A549 treated with CpdA at 1 μM for 4 hours (cell line): ENCODE results near the gene EFHC1. TPM values are rescaled to one million over a fixed set of nuclear protein-coding genes. Genes with fewer than 3 reads are reported as not detected.

ENCODE experiments used
- total RNA-seq: library from RNA; stranded (reverse); fragments of 200-300 nt; extraction: Qiagen RNA extraction; gene quantifications from 5 replicates; pipeline ENCODE4 v1.2.3, GENCODE V29; 2022; ENCODE audit warnings: low read depth

Gene EFHC1, protein sequence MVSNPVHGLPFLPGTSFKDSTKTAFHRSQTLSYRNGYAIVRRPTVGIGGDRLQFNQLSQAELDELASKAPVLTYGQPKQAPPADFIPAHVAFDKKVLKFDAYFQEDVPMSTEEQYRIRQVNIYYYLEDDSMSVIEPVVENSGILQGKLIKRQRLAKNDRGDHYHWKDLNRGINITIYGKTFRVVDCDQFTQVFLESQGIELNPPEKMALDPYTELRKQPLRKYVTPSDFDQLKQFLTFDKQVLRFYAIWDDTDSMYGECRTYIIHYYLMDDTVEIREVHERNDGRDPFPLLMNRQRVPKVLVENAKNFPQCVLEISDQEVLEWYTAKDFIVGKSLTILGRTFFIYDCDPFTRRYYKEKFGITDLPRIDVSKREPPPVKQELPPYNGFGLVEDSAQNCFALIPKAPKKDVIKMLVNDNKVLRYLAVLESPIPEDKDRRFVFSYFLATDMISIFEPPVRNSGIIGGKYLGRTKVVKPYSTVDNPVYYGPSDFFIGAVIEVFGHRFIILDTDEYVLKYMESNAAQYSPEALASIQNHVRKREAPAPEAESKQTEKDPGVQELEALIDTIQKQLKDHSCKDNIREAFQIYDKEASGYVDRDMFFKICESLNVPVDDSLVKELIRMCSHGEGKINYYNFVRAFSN
- total RNA-seq = 10.0 to 12.9 TPM (median 10.9 TPM) in 5 replicates

DNA sequence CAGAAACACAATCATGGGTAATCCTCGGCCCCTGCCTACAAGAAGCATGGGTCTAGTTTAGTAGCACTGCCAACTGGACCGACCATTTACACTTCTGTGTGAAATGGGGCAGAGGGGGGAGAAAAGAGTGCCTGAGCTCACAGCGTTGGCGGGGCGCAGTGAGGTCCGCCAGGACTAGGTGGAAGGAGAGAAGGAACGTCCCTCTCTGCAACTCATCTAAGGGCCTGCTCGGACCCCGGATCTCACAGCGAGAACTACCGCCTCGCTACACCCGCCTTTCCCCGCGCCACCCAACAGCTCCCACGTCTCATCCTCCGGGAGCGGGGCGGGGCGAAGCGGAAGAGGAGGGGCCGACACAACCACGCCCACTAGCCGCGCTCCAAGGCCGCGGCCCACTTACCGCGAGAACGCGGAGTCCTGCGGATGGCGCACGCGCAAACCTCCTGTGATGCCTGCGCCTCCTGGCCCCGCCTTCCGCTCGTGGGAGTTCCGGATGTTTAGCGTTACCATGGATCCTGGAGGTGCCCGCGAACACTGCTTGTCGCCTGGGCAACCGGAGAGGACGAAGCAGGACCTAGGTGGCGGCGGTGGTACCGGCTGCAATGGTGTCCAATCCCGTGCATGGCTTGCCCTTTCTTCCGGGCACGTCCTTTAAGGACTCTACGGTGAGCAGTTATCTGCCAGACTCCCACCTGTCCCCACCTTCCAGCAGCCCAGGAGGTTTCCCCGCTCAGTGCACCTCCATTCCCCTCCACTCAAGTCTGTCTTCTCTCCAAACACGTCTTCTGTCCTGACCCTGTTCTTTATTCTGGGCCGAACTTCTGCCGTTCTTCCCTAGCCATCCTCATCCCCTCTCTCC, at the start of gene EFHC1:
Gene EFHC1 (plus strand): TSS at position 534 of the 859 bp plus-strand sequence. CDS start 69 bp downstream, at position 603.

Other genes with a start within 250 kb of the EFHC1 start
- not detected in 5 replicates for gene IL17A, start 234.0 kb upstream of the EFHC1 start, total RNA-seq
- not detected in 5 replicates for gene IL17F, start 175.8 kb upstream of the EFHC1 start, total RNA-seq
- gene MCM3, start 135.6 kb upstream of the EFHC1 start, total RNA-seq = 76.0 to 89.2 TPM (median 84.9 TPM) in 5 replicates
- gene PAQR8, start 58.2 kb upstream of the EFHC1 start, total RNA-seq = 0.49 to 1.1 TPM (median 0.89 TPM) in 5 replicates
- 19.6 to 24.9 TPM (median 22.2 TPM) in 5 replicates for gene TRAM2, start 156.7 kb downstream of the EFHC1 start, total RNA-seq